Measurements from ENCODE around the gene HERPUD1. TPM values are rescaled to one million over a fixed set of nuclear protein-coding genes. Genes with fewer than 3 reads are reported as not detected.
"Not testable (repeated sequence)": the region's sequence is repeated elsewhere in the genome, so short reads cannot be mapped to it uniquely, and the experiment has no call there.

The HERPUD1 gene
- total RNA-seq, 2 experiments from 2014 or later, result 140 to 342 TPM

GRCh38 chr16:56990407-56991286 lies 58.7 kb downstream of the HERPUD1 start:
- no peaks in the 10 kb centered on the region for H3K9me3 ChIP-seq (ENCODE audit: low read length)
- peaks cover 43% of the 10 kb centered on the region for H3K36me3 ChIP-seq (ENCODE audit: insufficient read depth, low read length)
- H4K20me1 ChIP-seq (ENCODE audit: insufficient read depth, low read length), result no peaks in the 10 kb centered on the region
- no peak for TF ChIP-seq EZH2phosphoT487 (IDR thresholded peaks at IDR 0.05; ENCODE audit: borderline replicate concordance, low read depth, low read length)
- TF ChIP-seq, protein P1, sequence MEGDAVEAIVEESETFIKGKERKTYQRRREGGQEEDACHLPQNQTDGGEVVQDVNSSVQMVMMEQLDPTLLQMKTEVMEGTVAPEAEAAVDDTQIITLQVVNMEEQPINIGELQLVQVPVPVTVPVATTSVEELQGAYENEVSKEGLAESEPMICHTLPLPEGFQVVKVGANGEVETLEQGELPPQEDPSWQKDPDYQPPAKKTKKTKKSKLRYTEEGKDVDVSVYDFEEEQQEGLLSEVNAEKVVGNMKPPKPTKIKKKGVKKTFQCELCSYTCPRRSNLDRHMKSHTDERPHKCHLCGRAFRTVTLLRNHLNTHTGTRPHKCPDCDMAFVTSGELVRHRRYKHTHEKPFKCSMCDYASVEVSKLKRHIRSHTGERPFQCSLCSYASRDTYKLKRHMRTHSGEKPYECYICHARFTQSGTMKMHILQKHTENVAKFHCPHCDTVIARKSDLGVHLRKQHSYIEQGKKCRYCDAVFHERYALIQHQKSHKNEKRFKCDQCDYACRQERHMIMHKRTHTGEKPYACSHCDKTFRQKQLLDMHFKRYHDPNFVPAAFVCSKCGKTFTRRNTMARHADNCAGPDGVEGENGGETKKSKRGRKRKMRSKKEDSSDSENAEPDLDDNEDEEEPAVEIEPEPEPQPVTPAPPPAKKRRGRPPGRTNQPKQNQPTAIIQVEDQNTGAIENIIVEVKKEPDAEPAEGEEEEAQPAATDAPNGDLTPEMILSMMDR (conservative IDR thresholded peaks at IDR 0.05; ENCODE audit: low read length), result no peak
- peak overlapping the region; percentile 80 for H3K4me3 ChIP-seq (ENCODE audit: low read depth, low read length, poor library complexity, severe bottlenecking)
- ChIA-PET CTCF (ENCODE audit: unreplicated experiment) (no interaction called here), POLR2A (interaction anchor here (0.6 to 4.8 kb wide), 8 partner anchors 17 to 176 kb away, joined by 3 to 42 read pairs (median 4); no protein-coding TSS in a partner anchor)
- peaks cover 97% of the 10 kb centered on the region for H3K79me2 ChIP-seq (ENCODE audit: insufficient read depth, low read depth, low read length)
- no peak for DNase-seq (ENCODE audit: low spot score)
- H3K27ac ChIP-seq (ENCODE audit: low read depth, low read length, poor library complexity, severe bottlenecking), result peak overlapping the region; percentile 80
- peaks cover 78% of the 10 kb centered on the region for H3K4me1 ChIP-seq (ENCODE audit: insufficient read depth, low read length, poor library complexity, severe bottlenecking)
- peak overlapping the region; percentile 89 for H3K4me2 ChIP-seq (ENCODE audit: low read length)
- peak overlapping the region; percentile 11; the same call in 1 of the 2 replicates for H2AFZ ChIP-seq (ENCODE audit: low read length)
- H3K9me2 ChIP-seq (ENCODE audit: insufficient read depth, low read length), result no peaks in the 10 kb centered on the region
- no TSS peak for BruUV-seq (replicated peaks)
- intact Hi-C loops (cut with micrococcal nuclease; ENCODE audit: unreplicated experiment), result no loop called here

DNA sequence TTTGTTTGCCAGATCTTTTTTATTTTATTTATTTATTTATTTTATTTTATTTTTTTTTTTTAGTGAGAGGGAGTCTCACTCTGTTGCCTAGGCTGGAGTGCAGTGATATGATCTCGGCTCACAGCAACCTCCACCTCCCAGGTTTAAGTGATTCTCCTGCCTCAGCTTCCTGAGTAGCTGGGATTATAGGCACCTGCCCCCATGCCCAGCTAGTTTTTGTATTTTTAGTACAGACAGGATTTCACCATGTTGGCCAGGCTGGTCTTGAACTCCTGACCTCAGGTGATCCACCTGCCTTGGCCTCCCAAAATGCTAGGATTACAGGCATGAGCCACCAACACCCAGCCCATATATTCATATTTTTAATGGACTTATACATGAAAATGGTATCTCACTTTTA lies 60.5 kb downstream of the HERPUD1 start:
- POLR2A ChIA-PET, result interaction anchor here (0.9 to 1.4 kb wide), 3 partner anchors 20 to 49 kb away, joined by 3 to 6 read pairs (median 4); no protein-coding TSS in a partner anchor
- H3K4me3 ChIP-seq (ENCODE audit: low read depth, low read length, poor library complexity, severe bottlenecking); BruUV-seq (replicated peaks): not testable (repeated sequence)

GRCh38 chr16:56993204-56993603 lies 61.3 kb downstream of the HERPUD1 start:
- no TSS peak for BruUV-seq (replicated peaks)
- H3K27ac ChIP-seq (ENCODE audit: low read depth, low read length, poor library complexity, severe bottlenecking), result no peak overlapping the region
- peaks cover 54% of the 10 kb centered on the region for H3K36me3 ChIP-seq (ENCODE audit: insufficient read depth, low read length)
- peak overlapping the region; percentile 17 for H3K4me3 ChIP-seq (ENCODE audit: low read depth, low read length, poor library complexity, severe bottlenecking)
- no peak overlapping the region for H2AFZ ChIP-seq (ENCODE audit: low read length)
- peak overlapping the region; percentile 46 for H3K4me2 ChIP-seq (ENCODE audit: low read length)
- DNase-seq (ENCODE audit: low spot score), result no peak
- intact Hi-C loops (cut with micrococcal nuclease; ENCODE audit: unreplicated experiment), result no loop called here
- POLR2A ChIA-PET, result interaction anchor here (0.6 to 1.4 kb wide), 4 partner anchors 9 to 186 kb away, joined by 3 to 6 read pairs (median 4); no protein-coding TSS in a partner anchor
- CTCF ChIA-PET (ENCODE audit: unreplicated experiment), result no interaction called here
- no peaks in the 10 kb centered on the region for H3K9me3 ChIP-seq (ENCODE audit: low read length)
- no peak for TF ChIP-seq EZH2phosphoT487 (IDR thresholded peaks at IDR 0.05; ENCODE audit: borderline replicate concordance, low read depth, low read length)
- TF ChIP-seq, protein P1 (conservative IDR thresholded peaks at IDR 0.05; ENCODE audit: low read length), result no peak
- no peaks in the 10 kb centered on the region for H4K20me1 ChIP-seq (ENCODE audit: insufficient read depth, low read length)
- H3K4me1 ChIP-seq (ENCODE audit: insufficient read depth, low read length, poor library complexity, severe bottlenecking), result peaks cover 56% of the 10 kb centered on the region
- H3K79me2 ChIP-seq (ENCODE audit: insufficient read depth, low read depth, low read length), result peaks cover 98% of the 10 kb centered on the region
- H3K9me2 ChIP-seq (ENCODE audit: insufficient read depth, low read length), result no peaks in the 10 kb centered on the region

More for the DNA sequence above, 60.5 kb downstream of the HERPUD1 start:
- CTCF ChIA-PET (ENCODE audit: unreplicated experiment); DNase-seq (ENCODE audit: low spot score); H4K20me1 ChIP-seq (ENCODE audit: insufficient read depth, low read length); intact Hi-C loops (cut with micrococcal nuclease; ENCODE audit: unreplicated experiment); H3K9me3 ChIP-seq (ENCODE audit: low read length); H3K9me2 ChIP-seq (ENCODE audit: insufficient read depth, low read length); H2AFZ ChIP-seq (ENCODE audit: low read length); H3K27ac ChIP-seq (ENCODE audit: low read depth, low read length, poor library complexity, severe bottlenecking): not testable (repeated sequence)
- Histone ChIP-seq H3K4me2 (ENCODE audit: low read length) (peak overlapping the region; percentile 89; the same call in 1 of the 2 replicates), H3K79me2 (ENCODE audit: insufficient read depth, low read depth, low read length) (peaks cover 98% of the 10 kb centered on the region), H3K4me1 (ENCODE audit: insufficient read depth, low read length, poor library complexity, severe bottlenecking) (peaks cover 60% of the 10 kb centered on the region), H3K36me3 (ENCODE audit: insufficient read depth, low read length) (peaks cover 49% of the 10 kb centered on the region)
